Breast epithelium (tissue), 3 donors: ENCODE measurements around the gene GAST.
"Not testable (repeated sequence)": the region's sequence is repeated elsewhere in the genome, so short reads cannot be mapped to it uniquely, and the experiment has no call there.

ENCODE experiments used
- POLR2AphosphoS5 ChIP-seq, 3 donors: sonication (generic); formaldehyde crosslinking; IDR thresholded peaks; one replicate each; pipeline ENCODE4 v1.6.1; 2017; ENCODE audit warnings: antibody characterized with exemption in 3 of 3
- TF ChIP-seq, protein P1 (sequence below), 3 donors: fragments of 450-650 bp; IDR thresholded peaks; one replicate each; pipeline ENCODE4 v1.5.1; 2016 to 2017; ENCODE audit warnings: antibody characterized with exemption in 3 of 3, mild to moderate bottlenecking in 3 of 3, moderate library complexity in 3 of 3

- TF ChIP-seq, protein P1, sequence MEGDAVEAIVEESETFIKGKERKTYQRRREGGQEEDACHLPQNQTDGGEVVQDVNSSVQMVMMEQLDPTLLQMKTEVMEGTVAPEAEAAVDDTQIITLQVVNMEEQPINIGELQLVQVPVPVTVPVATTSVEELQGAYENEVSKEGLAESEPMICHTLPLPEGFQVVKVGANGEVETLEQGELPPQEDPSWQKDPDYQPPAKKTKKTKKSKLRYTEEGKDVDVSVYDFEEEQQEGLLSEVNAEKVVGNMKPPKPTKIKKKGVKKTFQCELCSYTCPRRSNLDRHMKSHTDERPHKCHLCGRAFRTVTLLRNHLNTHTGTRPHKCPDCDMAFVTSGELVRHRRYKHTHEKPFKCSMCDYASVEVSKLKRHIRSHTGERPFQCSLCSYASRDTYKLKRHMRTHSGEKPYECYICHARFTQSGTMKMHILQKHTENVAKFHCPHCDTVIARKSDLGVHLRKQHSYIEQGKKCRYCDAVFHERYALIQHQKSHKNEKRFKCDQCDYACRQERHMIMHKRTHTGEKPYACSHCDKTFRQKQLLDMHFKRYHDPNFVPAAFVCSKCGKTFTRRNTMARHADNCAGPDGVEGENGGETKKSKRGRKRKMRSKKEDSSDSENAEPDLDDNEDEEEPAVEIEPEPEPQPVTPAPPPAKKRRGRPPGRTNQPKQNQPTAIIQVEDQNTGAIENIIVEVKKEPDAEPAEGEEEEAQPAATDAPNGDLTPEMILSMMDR (IDR thresholded peaks at IDR 0.05), result not testable (repeated sequence)
- TF ChIP-seq POLR2AphosphoS5 (IDR thresholded peaks at IDR 0.05), result not testable (repeated sequence)
These were observed 11.3 kb upstream of the GAST start for GRCh38 chr17:41700843-41701242.
